GM10266 (cell line): Measurements from ENCODE around the gene RARB.

Source experiments
- DNase-seq: peaks from one replicate; pipeline ENCODE4 v3.0.0; 2012; ENCODE audit errors: extremely low spot score
- TF ChIP-seq, protein P1 (sequence below): IDR thresholded peaks from 2 replicates; pipeline ENCODE4 v1.5.1; 2012; ENCODE audit warnings: mild to moderate bottlenecking, low read depth; ENCODE audit not compliant: control insufficient read depth, insufficient read depth; ENCODE audit errors: missing control alignments

The RARB gene

DNA sequence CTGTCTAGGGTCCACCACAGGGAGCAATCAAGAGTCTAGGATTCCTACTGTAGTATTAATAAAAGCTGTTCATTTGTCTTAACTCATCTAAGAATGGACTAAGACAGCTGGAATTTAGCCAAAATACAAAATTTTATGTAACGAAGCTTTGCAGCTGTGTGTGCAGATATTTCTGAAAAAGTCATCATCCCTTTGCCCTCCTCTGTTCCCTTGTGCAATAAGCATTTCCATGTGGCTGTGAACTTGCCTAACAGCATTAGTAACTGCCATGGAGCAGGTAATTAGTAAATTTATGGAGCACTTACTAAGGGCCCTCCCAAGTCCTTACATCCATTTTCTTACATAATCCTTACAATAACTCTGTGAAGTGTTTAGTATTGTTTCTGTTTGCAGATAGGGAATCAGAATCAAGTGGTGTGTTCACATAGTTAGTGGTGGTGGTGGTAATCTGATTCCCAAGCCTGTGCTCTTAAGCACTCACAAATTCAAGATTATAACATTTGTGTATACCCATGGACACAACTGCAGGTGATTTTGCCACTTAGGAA lies 114.5 kb downstream of the RARB start:
- no peak for DNase-seq
- TF ChIP-seq, protein P1, sequence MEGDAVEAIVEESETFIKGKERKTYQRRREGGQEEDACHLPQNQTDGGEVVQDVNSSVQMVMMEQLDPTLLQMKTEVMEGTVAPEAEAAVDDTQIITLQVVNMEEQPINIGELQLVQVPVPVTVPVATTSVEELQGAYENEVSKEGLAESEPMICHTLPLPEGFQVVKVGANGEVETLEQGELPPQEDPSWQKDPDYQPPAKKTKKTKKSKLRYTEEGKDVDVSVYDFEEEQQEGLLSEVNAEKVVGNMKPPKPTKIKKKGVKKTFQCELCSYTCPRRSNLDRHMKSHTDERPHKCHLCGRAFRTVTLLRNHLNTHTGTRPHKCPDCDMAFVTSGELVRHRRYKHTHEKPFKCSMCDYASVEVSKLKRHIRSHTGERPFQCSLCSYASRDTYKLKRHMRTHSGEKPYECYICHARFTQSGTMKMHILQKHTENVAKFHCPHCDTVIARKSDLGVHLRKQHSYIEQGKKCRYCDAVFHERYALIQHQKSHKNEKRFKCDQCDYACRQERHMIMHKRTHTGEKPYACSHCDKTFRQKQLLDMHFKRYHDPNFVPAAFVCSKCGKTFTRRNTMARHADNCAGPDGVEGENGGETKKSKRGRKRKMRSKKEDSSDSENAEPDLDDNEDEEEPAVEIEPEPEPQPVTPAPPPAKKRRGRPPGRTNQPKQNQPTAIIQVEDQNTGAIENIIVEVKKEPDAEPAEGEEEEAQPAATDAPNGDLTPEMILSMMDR: no peak

DNA sequence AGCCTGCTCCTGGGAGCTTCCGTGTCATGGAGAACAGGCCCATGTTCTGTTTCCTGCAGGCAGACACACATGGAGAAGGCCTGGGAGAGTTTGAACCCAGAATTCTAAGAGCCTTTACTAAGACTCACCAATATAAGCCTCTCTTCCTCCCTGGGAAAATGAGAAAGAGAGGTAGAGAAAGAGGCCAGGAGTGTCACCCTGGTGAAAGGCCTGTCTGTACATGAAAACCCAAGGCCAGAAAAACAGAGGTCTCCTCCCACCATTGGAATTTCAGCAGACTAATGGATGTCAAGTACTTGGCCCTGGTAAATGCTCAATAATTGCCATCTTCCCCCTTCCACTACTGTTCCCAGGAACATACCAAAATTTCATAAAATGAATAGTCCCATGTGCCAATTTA lies 119.0 kb downstream of the RARB start:
- TF ChIP-seq, protein P1: no peak
- DNase-seq: no peak

GRCh38 chr3:25547943-25548674 lies 120.0 kb downstream of the RARB start:
- no peak for DNase-seq
- TF ChIP-seq, protein P1: no peak

GRCh38 chr3:25548836-25549235 lies 120.8 kb downstream of the RARB start:
- DNase-seq: no peak

GRCh38 chr3:25552251-25552650 lies 124.2 kb downstream of the RARB start:
- DNase-seq: no peak
- TF ChIP-seq, protein P1: no peak

More at GRCh38 chr3:25548836-25549235, 120.8 kb downstream of the RARB start:
- TF ChIP-seq, protein P1: no peak

DNA sequence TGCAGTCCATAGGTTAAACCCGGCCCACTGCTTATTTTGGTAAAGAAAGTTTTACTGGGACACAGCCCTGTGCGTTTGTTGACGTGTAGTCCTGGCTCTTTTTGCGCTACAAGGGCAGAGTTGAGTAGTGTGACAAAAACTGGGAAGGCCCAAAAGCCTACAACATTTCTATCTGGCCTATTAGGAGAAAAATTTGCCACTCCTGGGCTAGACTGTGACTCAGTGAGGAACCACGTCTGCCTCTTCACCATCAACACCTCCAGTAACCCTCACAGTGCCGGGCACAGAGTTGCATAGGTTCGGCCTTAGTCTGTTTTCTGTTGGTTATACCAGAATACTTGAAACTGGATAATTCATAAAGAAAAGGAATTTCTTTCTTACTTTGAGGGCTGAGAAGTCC lies 126.3 kb downstream of the RARB start:
- DNase-seq: no peak
- TF ChIP-seq, protein P1: no peak
